Measurements from ENCODE around the gene KICS2.
"Not testable (repeated sequence)": the region's sequence is repeated elsewhere in the genome, so short reads cannot be mapped to it uniquely, and the experiment has no call there.

The KICS2 gene

GRCh38 chr12:64195841-64196240 lies 26.3 kb downstream of the KICS2 start:
- not testable (repeated sequence) for H3K27ac Mint-ChIP-seq; DNase-seq (ENCODE audit: low spot score); H3K9me3 Mint-ChIP-seq; H3K27me3 Mint-ChIP-seq (ENCODE audit: low read depth); H3K4me3 Mint-ChIP-seq
- Mint-ChIP-seq H3K4me1 (ENCODE audit: low read depth) (peaks cover 10% of the 10 kb centered on the region), H3K36me3 (ENCODE audit: low read depth) (peaks cover 24% of the 10 kb centered on the region)

- H3K36me3 Mint-ChIP-seq (ENCODE audit: low read depth), result peaks cover 24% of the 10 kb centered on the region
- no peak for DNase-seq (ENCODE audit: low spot score)
- H3K9me3 Mint-ChIP-seq, result no peaks in the 10 kb centered on the region
- H3K4me1 Mint-ChIP-seq (ENCODE audit: low read depth), result peaks cover 10% of the 10 kb centered on the region
- H3K27ac Mint-ChIP-seq, result no peak overlapping the region
- H3K27me3 Mint-ChIP-seq (ENCODE audit: low read depth), result no peaks in the 10 kb centered on the region
- H3K4me3 Mint-ChIP-seq, result no peak overlapping the region
Observed at GRCh38 chr12:64194333-64195149, 27.6 kb downstream of the KICS2 start.

- Mint-ChIP-seq H3K4me3 (no peak overlapping the region), H3K27me3 (ENCODE audit: low read depth) (no peaks in the 10 kb centered on the region), H3K36me3 (ENCODE audit: low read depth) (peaks cover 24% of the 10 kb centered on the region), H3K4me1 (ENCODE audit: low read depth) (peaks cover 10% of the 10 kb centered on the region), H3K9me3 (no peaks in the 10 kb centered on the region), H3K27ac (no peak overlapping the region)
- DNase-seq (ENCODE audit: low spot score), result no peak
Observed at GRCh38 chr12:64193931-64194330, 28.2 kb downstream of the KICS2 start.

- no peak for DNase-seq (ENCODE audit: low spot score)
- peak overlapping the region; percentile 14 for H3K4me3 Mint-ChIP-seq
- H3K36me3 Mint-ChIP-seq (ENCODE audit: low read depth), result peaks cover 24% of the 10 kb centered on the region
- peaks cover 10% of the 10 kb centered on the region for H3K4me1 Mint-ChIP-seq (ENCODE audit: low read depth)
- H3K27me3 Mint-ChIP-seq (ENCODE audit: low read depth), result no peaks in the 10 kb centered on the region
- no peaks in the 10 kb centered on the region for H3K9me3 Mint-ChIP-seq
- H3K27ac Mint-ChIP-seq, result peak overlapping the region; percentile 47
Observed at GRCh38 chr12:64192644-64193444, 29.3 kb downstream of the KICS2 start.

GRCh38 chr12:64190140-64190539 lies 32.0 kb downstream of the KICS2 start:
- DNase-seq (ENCODE audit: low spot score), result no peak
- Mint-ChIP-seq H3K36me3 (ENCODE audit: low read depth) (peaks cover 23% of the 10 kb centered on the region), H3K27ac (no peak overlapping the region), H3K4me1 (ENCODE audit: low read depth) (peaks cover 17% of the 10 kb centered on the region), H3K9me3 (no peaks in the 10 kb centered on the region), H3K4me3 (no peak overlapping the region), H3K27me3 (ENCODE audit: low read depth) (no peaks in the 10 kb centered on the region)

GRCh38 chr12:64189530-64189929 lies 32.6 kb downstream of the KICS2 start:
- no peak overlapping the region for H3K4me3 Mint-ChIP-seq
- DNase-seq (ENCODE audit: low spot score), result no peak
- no peak overlapping the region for H3K27ac Mint-ChIP-seq
- peaks cover 17% of the 10 kb centered on the region for H3K4me1 Mint-ChIP-seq (ENCODE audit: low read depth)
- H3K27me3 Mint-ChIP-seq (ENCODE audit: low read depth), result no peaks in the 10 kb centered on the region
- peaks cover 19% of the 10 kb centered on the region for H3K36me3 Mint-ChIP-seq (ENCODE audit: low read depth)
- no peaks in the 10 kb centered on the region for H3K9me3 Mint-ChIP-seq

GRCh38 chr12:64187794-64188193 lies 34.3 kb downstream of the KICS2 start:
- Mint-ChIP-seq H3K4me3 (no peak overlapping the region), H3K4me1 (ENCODE audit: low read depth) (peaks cover 10% of the 10 kb centered on the region), H3K9me3 (no peaks in the 10 kb centered on the region), H3K27me3 (ENCODE audit: low read depth) (no peaks in the 10 kb centered on the region), H3K27ac (no peak overlapping the region), H3K36me3 (ENCODE audit: low read depth) (peaks cover 7% of the 10 kb centered on the region)
- DNase-seq (ENCODE audit: low spot score), result no peak

GRCh38 chr12:64187370-64187769 lies 34.7 kb downstream of the KICS2 start:
- Mint-ChIP-seq H3K27ac (no peak overlapping the region), H3K4me3 (no peak overlapping the region), H3K36me3 (ENCODE audit: low read depth) (peaks cover 3% of the 10 kb centered on the region), H3K9me3 (no peaks in the 10 kb centered on the region), H3K27me3 (ENCODE audit: low read depth) (no peaks in the 10 kb centered on the region), H3K4me1 (ENCODE audit: low read depth) (peaks cover 7% of the 10 kb centered on the region)
- no peak for DNase-seq (ENCODE audit: low spot score)

- Mint-ChIP-seq H3K4me1 (ENCODE audit: low read depth) (peaks cover 7% of the 10 kb centered on the region), H3K27ac (no peak overlapping the region), H3K4me3 (no peak overlapping the region), H3K9me3 (no peaks in the 10 kb centered on the region), H3K36me3 (ENCODE audit: low read depth) (peaks cover 2% of the 10 kb centered on the region), H3K27me3 (ENCODE audit: low read depth) (no peaks in the 10 kb centered on the region)
- no peak for DNase-seq (ENCODE audit: low spot score)
Observed at GRCh38 chr12:64186789-64187188, 35.3 kb downstream of the KICS2 start.

- H3K36me3 Mint-ChIP-seq (ENCODE audit: low read depth), result no peaks in the 10 kb centered on the region
- no peak for DNase-seq (ENCODE audit: low spot score)
- no peak overlapping the region for H3K4me3 Mint-ChIP-seq
- peaks cover 7% of the 10 kb centered on the region for H3K4me1 Mint-ChIP-seq (ENCODE audit: low read depth)
- H3K27me3 Mint-ChIP-seq (ENCODE audit: low read depth), result no peaks in the 10 kb centered on the region
- no peaks in the 10 kb centered on the region for H3K9me3 Mint-ChIP-seq
- no peak overlapping the region for H3K27ac Mint-ChIP-seq
Observed at GRCh38 chr12:64184216-64184615, 37.9 kb downstream of the KICS2 start.

GRCh38 chr12:64181430-64182291 lies 40.4 kb downstream of the KICS2 start:
- H3K27ac Mint-ChIP-seq, result no peak overlapping the region
- H3K4me3 Mint-ChIP-seq, result no peak overlapping the region
- H3K27me3 Mint-ChIP-seq (ENCODE audit: low read depth), result no peaks in the 10 kb centered on the region
- no peaks in the 10 kb centered on the region for H3K9me3 Mint-ChIP-seq
- H3K36me3 Mint-ChIP-seq (ENCODE audit: low read depth), result no peaks in the 10 kb centered on the region
- DNase-seq (ENCODE audit: low spot score), result no peak
- H3K4me1 Mint-ChIP-seq (ENCODE audit: low read depth), result no peaks in the 10 kb centered on the region

GRCh38 chr12:64180951-64181350 lies 41.1 kb downstream of the KICS2 start:
- H3K27ac Mint-ChIP-seq, result no peak overlapping the region
- no peaks in the 10 kb centered on the region for H3K27me3 Mint-ChIP-seq (ENCODE audit: low read depth)
- H3K9me3 Mint-ChIP-seq, result no peaks in the 10 kb centered on the region
- no peak for DNase-seq (ENCODE audit: low spot score)
- H3K36me3 Mint-ChIP-seq (ENCODE audit: low read depth), result no peaks in the 10 kb centered on the region
- no peaks in the 10 kb centered on the region for H3K4me1 Mint-ChIP-seq (ENCODE audit: low read depth)
- no peak overlapping the region for H3K4me3 Mint-ChIP-seq

GRCh38 chr12:64178122-64178521 lies 44.0 kb downstream of the KICS2 start:
- no peak overlapping the region for H3K27ac Mint-ChIP-seq
- no peaks in the 10 kb centered on the region for H3K27me3 Mint-ChIP-seq (ENCODE audit: low read depth)
- H3K4me1 Mint-ChIP-seq (ENCODE audit: low read depth), result no peaks in the 10 kb centered on the region
- no peak overlapping the region for H3K4me3 Mint-ChIP-seq
- H3K9me3 Mint-ChIP-seq, result no peaks in the 10 kb centered on the region
- no peak for DNase-seq (ENCODE audit: low spot score)
- H3K36me3 Mint-ChIP-seq (ENCODE audit: low read depth), result no peaks in the 10 kb centered on the region

- no peak for DNase-seq (ENCODE audit: low spot score)
- Mint-ChIP-seq H3K27ac (no peak overlapping the region), H3K9me3 (no peaks in the 10 kb centered on the region)
Observed at GRCh38 chr12:64177001-64177400, 45.1 kb downstream of the KICS2 start.

More at GRCh38 chr12:64177001-64177400, 45.1 kb downstream of the KICS2 start:
- Mint-ChIP-seq H3K4me1 (ENCODE audit: low read depth) (no peaks in the 10 kb centered on the region), H3K36me3 (ENCODE audit: low read depth) (no peaks in the 10 kb centered on the region), H3K4me3 (no peak overlapping the region), H3K27me3 (ENCODE audit: low read depth) (no peaks in the 10 kb centered on the region)
